GM12872 (cell line): ENCODE measurements around the gene ADNP.

Experiments used
- CTCF ChIP-seq: IDR thresholded peaks from 3 replicates; pipeline ENCODE4 v1.5.1; 2011; ENCODE audit warnings: low read depth, mild to moderate bottlenecking, low read length, moderate library complexity; ENCODE audit not compliant: insufficient read depth

ADNP gene

GRCh38 chr20:50968289-50968688 is 37.1 kb upstream of the ADNP start:
- TF ChIP-seq CTCF = no peak

DNA sequence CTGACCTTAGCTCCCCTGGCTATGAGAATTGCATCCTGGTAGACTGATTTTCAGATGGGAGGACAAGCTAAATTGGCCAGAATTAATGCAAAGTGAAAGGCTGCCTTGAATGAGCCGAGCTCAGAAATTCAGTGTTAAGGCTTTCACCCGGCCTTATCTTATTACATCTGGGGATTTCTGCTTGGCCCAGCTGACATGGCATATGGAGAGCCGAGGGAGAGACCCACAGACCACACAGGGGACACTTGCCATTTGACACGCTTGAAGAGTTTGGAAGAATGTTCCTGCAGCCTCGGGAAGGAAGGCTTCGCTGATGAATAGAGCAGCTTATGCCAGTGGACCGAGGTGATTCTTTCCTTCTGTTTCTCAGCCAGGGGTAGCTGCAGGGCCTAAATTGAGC is 36.3 kb upstream of the ADNP start:
- no peak for TF ChIP-seq CTCF

- TF ChIP-seq CTCF = no peak
Observed at GRCh38 chr20:50959543-50960126, 28.4 kb upstream of the ADNP start.

GRCh38 chr20:50958615-50959542 is 27.6 kb upstream of the ADNP start, which contains the start of gene MOCS3:
MOCS3 (plus strand) TSS chr20:50958818; CDS start chr20:50958843, 25 bp downstream.
- TF ChIP-seq CTCF = no peak

GRCh38 chr20:50957798-50958614 is 26.8 kb upstream of the ADNP start, which contains the start of gene DPM1:
DPM1 (minus strand) TSS chr20:50958532; CDS start chr20:50958523, 9 bp downstream.
- TF ChIP-seq CTCF = no peak

DNA sequence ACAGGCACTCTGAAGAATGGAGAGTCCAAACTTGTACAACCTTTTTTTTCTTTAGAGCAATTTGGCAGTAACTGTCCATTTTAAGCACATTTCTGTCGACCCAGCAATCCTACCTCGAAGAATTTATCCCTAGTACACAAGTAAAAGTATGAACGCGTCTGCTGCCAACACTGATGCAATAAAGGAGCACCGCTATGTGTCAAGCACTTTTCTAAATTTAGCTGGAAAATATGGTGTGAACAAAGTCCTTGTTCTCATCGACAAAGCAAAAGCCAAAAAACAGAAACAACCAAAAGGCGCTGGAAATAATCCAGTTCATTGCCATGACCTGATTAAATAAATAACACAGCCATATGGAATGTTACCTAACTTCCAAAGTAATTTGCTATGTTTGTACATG is 26.0 kb upstream of the ADNP start:
- no peak for TF ChIP-seq CTCF

GRCh38 chr20:50953821-50954220 is 22.6 kb upstream of the ADNP start:
- TF ChIP-seq CTCF = no peak
